Activated T-helper 2 cell treated with anti-CD3 and anti-CD28 coated beads, Interferon-gamma antibody, Interleukin-2, Interleukin-4, amounts not matched to agents 10 μg/mL and 5 μg/mL and 100 μg/mL, durations not matched to agents 14 hours and 24 hours and 36 hours (primary cell): ENCODE results near the gene DNAJB12. TPM values are rescaled to one million over a fixed set of nuclear protein-coding genes. Genes with fewer than 3 reads are reported as not detected.
A peak's percentile ranks its signal among the peaks of the same experiment; 100 is the strongest.
"Not testable (repeated sequence)": the region's sequence is repeated elsewhere in the genome, so short reads cannot be mapped to it uniquely, and the experiment has no call there.

ENCODE experiments used
- DNase-seq: peaks from one replicate; pipeline ENCODE4 v3.0.0; 2021; ENCODE audit warnings: low spot score
- H3K27ac Mint-ChIP-seq: one replicate; pipeline ENCODE4 v1.8.0; 2021; ENCODE audit warnings: mixed read lengths
- H3K27me3 Mint-ChIP-seq: one replicate; pipeline ENCODE4 v1.8.0; 2021; ENCODE audit warnings: low read depth, mixed read lengths
- H3K36me3 Mint-ChIP-seq: one replicate; pipeline ENCODE4 v1.8.0; 2021; ENCODE audit warnings: low read depth, mixed read lengths
- H3K4me1 Mint-ChIP-seq: one replicate; pipeline ENCODE4 v1.8.0; 2021; ENCODE audit warnings: low read depth, mixed read lengths
- H3K4me3 Mint-ChIP-seq: one replicate; pipeline ENCODE4 v1.8.0; 2021; ENCODE audit warnings: low read depth, mild to moderate bottlenecking, moderate library complexity, mixed read lengths
- H3K9me3 Mint-ChIP-seq: one replicate; pipeline ENCODE4 v1.8.0; 2021; ENCODE audit warnings: mixed read lengths
- intact Hi-C: fragments of 100-400 bp; cut with micrococcal nuclease; formaldehyde crosslinking; loops from one replicate; pipeline ENCODE4 v1.15.1; 2023
- total RNA-seq: library from RNA; stranded (reverse); gene quantifications from 2 replicates; pipeline ENCODE4 v1.2.3, GENCODE V29; 2022

DNAJB12 gene
- total RNA-seq, 1 donor from 2014 or later: 34.0 TPM

DNA sequence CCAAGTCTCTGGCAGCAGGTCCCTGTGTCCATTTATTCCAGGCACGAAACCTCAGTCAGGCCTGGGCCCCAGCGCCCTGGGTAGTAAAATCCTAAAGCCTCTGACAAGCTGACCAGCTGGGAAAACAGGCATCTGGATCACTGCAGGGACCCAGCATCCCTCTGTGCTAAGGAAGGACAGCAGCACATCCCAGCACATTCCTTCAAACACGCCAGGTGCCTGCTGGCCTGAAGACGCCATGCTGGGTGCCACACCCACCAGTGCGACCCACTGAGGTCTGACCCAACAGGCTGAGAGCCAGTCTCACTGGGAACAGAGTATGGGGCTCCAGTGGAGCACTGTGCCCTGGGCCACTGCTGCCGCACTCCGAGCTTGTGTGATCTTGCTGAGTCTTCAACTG is 6.4 kb downstream of the DNAJB12 start:
- peaks cover 21% of the 10 kb centered on the region for H3K4me1 Mint-ChIP-seq
- intact Hi-C loops: no loop called here
- H3K36me3 Mint-ChIP-seq: peaks cover 33% of the 10 kb centered on the region
- H3K9me3 Mint-ChIP-seq: no peaks in the 10 kb centered on the region
- DNase-seq: no peak
- H3K27ac Mint-ChIP-seq: no peak overlapping the region
- no peaks in the 10 kb centered on the region for H3K27me3 Mint-ChIP-seq
- no peak overlapping the region for H3K4me3 Mint-ChIP-seq

DNA sequence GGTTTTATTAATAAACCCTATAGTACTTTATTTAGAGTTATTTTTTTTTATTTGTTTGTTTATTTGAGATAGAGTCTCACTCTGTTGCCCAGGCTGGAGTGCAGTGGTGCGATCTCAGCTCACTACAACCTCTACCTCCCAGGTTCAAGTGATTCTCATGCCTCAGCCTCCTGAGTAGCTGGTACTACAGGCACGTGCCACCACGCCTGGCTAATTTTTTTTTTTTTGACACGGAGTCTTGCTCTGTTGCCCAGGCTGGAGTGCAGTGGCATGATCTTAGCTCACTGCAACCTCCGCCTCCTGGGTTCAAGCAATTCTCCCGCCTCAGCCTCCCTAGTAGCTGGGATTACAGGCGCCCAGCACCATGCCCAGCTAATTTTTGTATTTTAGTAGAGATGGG is 8.6 kb downstream of the DNAJB12 start:
- H3K27me3 Mint-ChIP-seq, H3K4me1 Mint-ChIP-seq, H3K9me3 Mint-ChIP-seq, intact Hi-C loops, H3K27ac Mint-ChIP-seq, H3K4me3 Mint-ChIP-seq, DNase-seq: not testable (repeated sequence)
- peaks cover 31% of the 10 kb centered on the region for H3K36me3 Mint-ChIP-seq

DNA sequence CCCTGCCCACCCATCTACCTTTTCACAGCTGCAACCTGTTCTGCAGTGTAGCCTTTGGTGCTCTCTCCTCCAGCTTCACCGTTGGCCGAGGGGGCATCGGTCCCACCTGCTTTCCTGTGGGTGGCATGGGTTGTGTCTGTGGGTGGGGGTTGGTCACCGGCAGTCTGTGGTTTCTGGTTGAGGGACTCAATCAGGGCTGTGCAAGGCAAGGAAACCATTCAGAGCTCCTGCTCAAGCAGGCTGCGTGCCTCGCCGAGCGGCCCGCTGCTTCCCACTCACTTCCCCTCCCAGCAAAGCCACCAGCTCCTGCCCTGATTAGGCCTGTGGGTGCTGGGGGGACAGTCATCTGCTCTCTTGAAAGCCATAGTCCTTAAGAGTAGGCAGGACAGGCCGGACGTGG is 9.8 kb downstream of the DNAJB12 start:
- H3K9me3 Mint-ChIP-seq: no peaks in the 10 kb centered on the region
- H3K4me1 Mint-ChIP-seq: peaks cover 16% of the 10 kb centered on the region
- H3K27ac Mint-ChIP-seq: no peak overlapping the region
- no peak for DNase-seq
- no peak overlapping the region for H3K4me3 Mint-ChIP-seq
- intact Hi-C loops: no loop called here
- no peaks in the 10 kb centered on the region for H3K27me3 Mint-ChIP-seq
- H3K36me3 Mint-ChIP-seq: peaks cover 34% of the 10 kb centered on the region

- Mint-ChIP-seq H3K27ac (no peak overlapping the region), H3K4me3 (no peak overlapping the region), H3K27me3 (no peaks in the 10 kb centered on the region)
Observed at GRCh38 chr10:72342911-72343310, 11.8 kb downstream of the DNAJB12 start.

GRCh38 chr10:72340510-72341261 is 14.0 kb downstream of the DNAJB12 start:
- H3K27ac Mint-ChIP-seq: peak overlapping the region; percentile 55
- H3K4me1 Mint-ChIP-seq: peaks cover 31% of the 10 kb centered on the region
- DNase-seq: peak; percentile 69
- H3K27me3 Mint-ChIP-seq: no peaks in the 10 kb centered on the region
- H3K36me3 Mint-ChIP-seq: peaks cover 54% of the 10 kb centered on the region
- no peak overlapping the region for H3K4me3 Mint-ChIP-seq
- intact Hi-C loops: no loop called here
- no peaks in the 10 kb centered on the region for H3K9me3 Mint-ChIP-seq

More at GRCh38 chr10:72342911-72343310, 11.8 kb downstream of the DNAJB12 start:
- Mint-ChIP-seq H3K9me3 (no peaks in the 10 kb centered on the region), H3K36me3 (peaks cover 37% of the 10 kb centered on the region), H3K4me1 (peaks cover 16% of the 10 kb centered on the region)
- intact Hi-C loops: no loop called here
- DNase-seq: no peak

DNA sequence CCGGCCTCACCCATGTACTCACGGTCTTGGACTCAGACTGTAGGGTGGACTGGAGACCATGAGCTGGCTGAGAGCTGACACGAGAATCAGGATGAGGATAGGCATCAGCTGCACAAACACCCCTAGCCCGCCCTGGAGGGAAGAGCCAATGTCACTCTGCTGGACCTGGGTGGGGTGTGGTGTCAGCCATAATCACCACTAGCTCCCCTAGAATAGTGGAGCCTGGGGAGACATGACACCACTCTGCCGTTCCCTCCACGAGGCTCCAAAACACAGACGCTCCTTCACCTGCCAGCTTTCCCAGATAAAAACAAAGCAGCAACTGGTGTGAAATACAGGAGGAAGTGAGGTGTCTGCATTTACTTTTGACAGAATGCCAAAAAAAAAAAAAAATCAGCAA is 16.5 kb downstream of the DNAJB12 start:
- Mint-ChIP-seq H3K9me3 (no peaks in the 10 kb centered on the region), H3K27ac (no peak overlapping the region), H3K4me1 (peaks cover 45% of the 10 kb centered on the region), H3K4me3 (no peak overlapping the region), H3K27me3 (no peaks in the 10 kb centered on the region), H3K36me3 (peaks cover 62% of the 10 kb centered on the region)
- intact Hi-C loops: loop anchor here (10.0 kb wide), 1 partner anchor 1023 kb away; the partner anchor contains the start of gene SLC29A3
- no peak for DNase-seq

- intact Hi-C loops: loop anchor here (1.0 to 10.0 kb wide), 2 partner anchors 205 to 1023 kb away; partner anchors contain the start of gene SLC29A3
- H3K27me3 Mint-ChIP-seq: no peaks in the 10 kb centered on the region
- peaks cover 49% of the 10 kb centered on the region for H3K4me1 Mint-ChIP-seq
- no peaks in the 10 kb centered on the region for H3K9me3 Mint-ChIP-seq
- no peak for DNase-seq
- H3K36me3 Mint-ChIP-seq: peaks cover 60% of the 10 kb centered on the region
- H3K4me3 Mint-ChIP-seq: no peak overlapping the region
- H3K27ac Mint-ChIP-seq: no peak overlapping the region
Observed at GRCh38 chr10:72337722-72338121, 17.0 kb downstream of the DNAJB12 start.

DNA sequence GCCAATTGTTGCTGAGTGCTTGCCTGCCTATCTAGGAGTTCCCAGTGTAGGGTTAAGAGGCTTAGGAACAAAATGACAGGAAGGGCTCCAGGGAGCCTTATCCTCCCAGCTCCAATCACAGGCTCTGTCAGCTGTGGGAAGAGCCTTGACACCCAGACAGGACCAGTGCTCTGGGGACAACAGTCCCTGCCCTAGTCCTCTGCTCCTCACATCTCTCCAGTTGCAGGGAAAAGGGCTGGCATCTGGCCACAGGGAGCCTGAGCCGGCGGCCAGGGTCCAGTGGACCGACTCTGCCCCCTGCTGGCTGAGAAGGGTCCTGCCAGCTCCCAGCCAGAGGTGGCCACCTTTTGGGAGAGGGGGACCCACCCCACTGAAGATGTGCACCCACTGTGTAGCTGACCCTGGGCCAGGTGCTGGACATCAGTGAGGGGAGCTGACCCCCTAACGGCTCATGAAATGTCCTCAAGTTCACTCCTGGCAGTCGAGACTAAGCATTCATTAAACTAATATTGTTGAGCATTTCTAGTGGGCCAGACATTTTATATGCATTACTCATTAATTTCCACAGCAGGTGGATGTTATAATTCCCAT is 17.6 kb downstream of the DNAJB12 start:
- DNase-seq: peak; percentile 58
- Mint-ChIP-seq H3K27me3 (no peaks in the 10 kb centered on the region), H3K9me3 (no peaks in the 10 kb centered on the region), H3K36me3 (peaks cover 55% of the 10 kb centered on the region), H3K4me3 (no peak overlapping the region), H3K27ac (peak overlapping the region; percentile 90), H3K4me1 (peaks cover 53% of the 10 kb centered on the region)
- intact Hi-C loops: loop anchor here (1.0 to 10.0 kb wide), 2 partner anchors 205 to 1022 kb away; partner anchors contain the start of gene SLC29A3

GRCh38 chr10:72336259-72337038 is 18.3 kb downstream of the DNAJB12 start:
- H3K4me3 Mint-ChIP-seq: peak overlapping the region; percentile 72
- peaks cover 59% of the 10 kb centered on the region for H3K4me1 Mint-ChIP-seq
- intact Hi-C loops: loop anchor here (1.0 to 10.0 kb wide), 2 partner anchors 204 to 1022 kb away; partner anchors contain the start of gene SLC29A3
- H3K27me3 Mint-ChIP-seq: no peaks in the 10 kb centered on the region
- no peaks in the 10 kb centered on the region for H3K9me3 Mint-ChIP-seq
- H3K27ac Mint-ChIP-seq: peak overlapping the region; percentile 99
- H3K36me3 Mint-ChIP-seq: peaks cover 55% of the 10 kb centered on the region
- no peak for DNase-seq

GRCh38 chr10:72335394-72336258 is 19.1 kb downstream of the DNAJB12 start:
- DNase-seq: peak; percentile 62
- Mint-ChIP-seq H3K27ac (peak overlapping the region; percentile 99), H3K4me3 (peak overlapping the region; percentile 58), H3K27me3 (no peaks in the 10 kb centered on the region), H3K9me3 (no peaks in the 10 kb centered on the region), H3K36me3 (peaks cover 47% of the 10 kb centered on the region), H3K4me1 (peaks cover 63% of the 10 kb centered on the region)
- intact Hi-C loops: loop anchor here (1.0 to 10.0 kb wide), 9 partner anchors 15 to 1021 kb away; partner anchors contain the start of genes DDIT4, SLC29A3 and SPOCK2

DNA sequence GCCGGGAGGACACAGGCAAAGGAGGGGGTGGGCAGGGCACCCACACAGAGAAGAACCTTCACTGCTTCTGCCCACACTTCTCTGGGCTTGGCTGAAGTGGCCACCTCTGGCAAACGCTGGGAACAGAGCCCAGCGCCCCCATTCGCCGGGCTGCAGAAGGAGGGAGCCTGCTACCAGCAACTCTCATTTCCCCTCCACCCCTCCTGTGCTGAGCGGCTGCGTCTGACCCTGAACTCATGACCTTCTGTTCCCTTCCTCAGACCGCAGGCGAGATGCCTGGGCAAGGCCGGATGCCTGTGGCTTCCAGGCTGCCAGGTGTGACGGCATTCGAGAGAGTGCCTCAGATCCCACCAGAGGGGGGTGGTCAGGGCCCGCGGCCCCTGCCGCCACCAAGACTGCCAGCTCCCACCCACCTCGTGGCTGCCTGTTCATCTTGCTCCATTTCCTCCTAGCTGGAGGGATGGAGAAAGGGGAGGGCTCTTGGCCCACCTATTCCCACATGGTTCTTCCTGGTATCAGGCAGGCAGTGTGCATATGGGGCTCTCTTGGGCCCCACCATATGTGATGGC is 19.8 kb downstream of the DNAJB12 start:
- Mint-ChIP-seq H3K27me3 (no peaks in the 10 kb centered on the region), H3K36me3 (peaks cover 42% of the 10 kb centered on the region), H3K27ac (peak overlapping the region; percentile 99), H3K4me3 (peak overlapping the region; percentile 58), H3K9me3 (no peaks in the 10 kb centered on the region), H3K4me1 (peaks cover 67% of the 10 kb centered on the region)
- intact Hi-C loops: loop anchor here (1.0 to 10.0 kb wide), 9 partner anchors 15 to 1020 kb away; partner anchors contain the start of genes DDIT4, SLC29A3 and SPOCK2
- peak; percentile 87 for DNase-seq
